H1 (cell line): ENCODE measurements around the gene RAB34. TPM values are rescaled to one million over a fixed set of nuclear protein-coding genes. Genes with fewer than 3 reads are reported as not detected.

Experiments used
- CBX8 ChIP-seq: fragments of 300-800, 300-1000 bp; sonication (generic); IDR thresholded peaks from 2 replicates; pipeline ENCODE4 v1.7.1; 2016; ENCODE audit warnings: low read depth, low read length, borderline replicate concordance
- EZH2 ChIP-seq: fragments of 200-600 bp; sonication (generic); IDR thresholded peaks from 2 replicates; pipeline ENCODE4 v1.7.1; 2012; ENCODE audit warnings: low read depth, mild to moderate bottlenecking, moderate library complexity, low read length, inconsistent platforms; ENCODE audit not compliant: severe bottlenecking
- FOSL1 ChIP-seq: IDR thresholded peaks from 2 replicates; pipeline ENCODE4 v1.6.1; 2011; ENCODE audit warnings: mild to moderate bottlenecking, low read depth, low read length, moderate library complexity; ENCODE audit not compliant: insufficient read depth
- KDM1A ChIP-seq: fragments of 200-600, 300-600 bp; sonication (generic); IDR thresholded peaks from 2 replicates; pipeline ENCODE4 v1.7.1; 2016; ENCODE audit warnings: mild to moderate bottlenecking, low read length, borderline replicate concordance
- KDM5A ChIP-seq: fragments of 200-600 bp; IDR thresholded peaks from 2 replicates; pipeline ENCODE4 v1.7.1; 2012; ENCODE audit warnings: mild to moderate bottlenecking, low read length, inconsistent platforms, mixed read lengths
- POLR2AphosphoS5 ChIP-seq: IDR thresholded peaks from 2 replicates; pipeline ENCODE4 v1.6.1; 2011; ENCODE audit warnings: low read depth, low read length
- SUZ12 ChIP-seq: fragments of 200-600 bp; sonication (generic); IDR thresholded peaks from 2 replicates; pipeline ENCODE4 v1.6.1; 2012; ENCODE audit warnings: mild to moderate bottlenecking, inconsistent platforms, low read length, moderate library complexity, mixed read lengths
- ZNF274 ChIP-seq: IDR thresholded peaks from 2 replicates; pipeline ENCODE4 v1.7.0; 2012; ENCODE audit warnings: low read length, borderline replicate concordance; ENCODE audit errors: extremely low read depth
- polyA plus RNA-seq, 7 experiments: library from polyadenylated mRNA; depleted of rRNA in 3 of 7; stranded (reverse) in 5 of 7; unstranded in 2 of 7; fragments of >200 nt in 5 of 7; fragments of 200-250 nt in 2 of 7; gene quantifications; 1 replicate in 5 of 7; 2 replicates in 1 of 7; 4 replicates in 1 of 7; pipeline versions ENCODE4 v1.2.1 to v1.2.3, GENCODE V29; 2011 to 2013; ENCODE audit warnings: missing spikeins in 2 of 7, mixed read lengths in 2 of 7
- total RNA-seq: library from RNA; stranded (reverse); fragmentation: NEBNext Ultra II Directional; extraction: Animal tissue kit (Norgen Biotek cat#: 25700); gene quantifications from 2 replicates; pipeline ENCODE4 v1.2.1, GENCODE V29; 2021

The RAB34 gene
- total and polyA plus RNA-seq, 2 of the 8 experiments (the other 6 are each of a cell fraction or from before 2014, with no cell fraction given) = 237 to 305 TPM

DNA sequence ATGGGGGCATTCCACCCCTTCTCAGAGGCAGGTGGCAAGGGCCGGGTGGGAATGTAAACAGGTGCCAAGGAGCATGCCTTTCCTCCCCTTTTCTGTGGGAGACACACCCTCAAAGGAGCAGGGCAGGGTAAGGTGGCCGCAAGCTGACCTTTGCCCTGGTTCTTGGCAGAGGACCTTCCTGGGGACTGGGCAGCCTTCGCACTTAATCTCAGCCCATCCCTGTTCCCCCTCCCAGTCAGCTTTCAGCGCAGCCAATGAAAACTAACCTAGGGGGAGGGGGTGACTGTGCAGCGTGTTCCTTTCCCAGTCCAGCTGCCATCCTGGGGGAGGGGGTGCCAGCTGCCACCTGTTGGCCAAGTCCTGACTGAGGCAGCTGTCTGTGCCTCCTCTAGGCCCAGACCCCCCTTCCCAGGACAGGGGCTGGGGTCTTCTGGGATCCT is 29.0 kb upstream of the RAB34 start (continued):
- no peak for TF ChIP-seq ZNF274
- no peak for TF ChIP-seq SUZ12
- no peak for TF ChIP-seq EZH2
- TF ChIP-seq FOSL1 = no peak
- TF ChIP-seq CBX8 = no peak
- no peak for TF ChIP-seq KDM5A
- TF ChIP-seq KDM1A = 0 out of 2 replicates have a peak, but pooled peaks have one; percentile 20
- peak; percentile 65; the same call in 1 of the 2 replicates for TF ChIP-seq POLR2AphosphoS5
